Osteocyte (in vitro differentiated cells): ENCODE results near the gene RBM25. TPM values are rescaled to one million over a fixed set of nuclear protein-coding genes. Genes with fewer than 3 reads are reported as not detected.

Experiments used
- DNase-seq: peaks from one replicate; pipeline ENCODE4 v3.0.0; 2021; ENCODE audit warnings: mixed read lengths; ENCODE audit not compliant: unreplicated experiment; ENCODE audit errors: extremely low spot score
- H3K27ac Mint-ChIP-seq: one replicate; pipeline ENCODE4 v1.8.0; 2021; ENCODE audit warnings: mild to moderate bottlenecking, mixed read lengths; ENCODE audit not compliant: unreplicated experiment
- H3K27me3 Mint-ChIP-seq: one replicate; pipeline ENCODE4 v1.8.0; 2021; ENCODE audit warnings: mixed read lengths; ENCODE audit not compliant: unreplicated experiment
- H3K36me3 Mint-ChIP-seq: one replicate; pipeline ENCODE4 v1.8.0; 2021; ENCODE audit warnings: mixed read lengths; ENCODE audit not compliant: unreplicated experiment
- H3K4me1 Mint-ChIP-seq: one replicate; pipeline ENCODE4 v1.8.0; 2021; ENCODE audit warnings: mixed read lengths; ENCODE audit not compliant: unreplicated experiment
- H3K4me3 Mint-ChIP-seq: one replicate; pipeline ENCODE4 v1.8.0; 2021; ENCODE audit warnings: mild to moderate bottlenecking, moderate library complexity, mixed read lengths; ENCODE audit not compliant: unreplicated experiment
- H3K9me3 Mint-ChIP-seq: one replicate; pipeline ENCODE4 v1.8.0; 2021; ENCODE audit warnings: mixed read lengths; ENCODE audit not compliant: unreplicated experiment
- CTCF ChIP-seq: fragments of 200-600 bp; sonication (generic); IDR thresholded peaks from 2 replicates; pipeline ENCODE4 v1.5.0; 2021; ENCODE audit warnings: antibody characterized with exemption, mild to moderate bottlenecking, moderate library complexity
- total RNA-seq: library from RNA; stranded (reverse); gene quantifications from 2 replicates; pipeline ENCODE4 v1.2.1, GENCODE V29; 2021

RBM25 gene
- total RNA-seq, 1 donor from 2014 or later = 62.7 TPM

GRCh38 chr14:73105050-73105449 lies 46.7 kb downstream of the RBM25 start:
- Mint-ChIP-seq H3K36me3 (peaks cover 53% of the 10 kb centered on the region), H3K27ac (no peak overlapping the region), H3K27me3 (no peaks in the 10 kb centered on the region), H3K4me3 (no peak overlapping the region), H3K9me3 (no peaks in the 10 kb centered on the region), H3K4me1 (no peaks in the 10 kb centered on the region)
- DNase-seq = no peak
- no peak for TF ChIP-seq CTCF

- no peaks in the 10 kb centered on the region for H3K9me3 Mint-ChIP-seq
- H3K4me3 Mint-ChIP-seq = no peak overlapping the region
- DNase-seq = no peak
- H3K27me3 Mint-ChIP-seq = no peaks in the 10 kb centered on the region
- no peak for TF ChIP-seq CTCF
- H3K4me1 Mint-ChIP-seq = no peaks in the 10 kb centered on the region
- H3K36me3 Mint-ChIP-seq = peaks cover 49% of the 10 kb centered on the region
- no peak overlapping the region for H3K27ac Mint-ChIP-seq
Measured at GRCh38 chr14:73105727-73106126, 47.4 kb downstream of the RBM25 start.

- H3K27me3 Mint-ChIP-seq = no peaks in the 10 kb centered on the region
- H3K36me3 Mint-ChIP-seq = peaks cover 51% of the 10 kb centered on the region
- H3K4me1 Mint-ChIP-seq = no peaks in the 10 kb centered on the region
- no peak for TF ChIP-seq CTCF
- H3K27ac Mint-ChIP-seq = peak overlapping the region; percentile 1
- DNase-seq = no peak
- H3K9me3 Mint-ChIP-seq = no peaks in the 10 kb centered on the region
- no peak overlapping the region for H3K4me3 Mint-ChIP-seq
Measured at GRCh38 chr14:73116079-73116665, 57.8 kb downstream of the RBM25 start.

- Mint-ChIP-seq H3K36me3 (peaks cover 32% of the 10 kb centered on the region), H3K9me3 (no peaks in the 10 kb centered on the region), H3K4me3 (no peak overlapping the region), H3K27me3 (no peaks in the 10 kb centered on the region), H3K4me1 (no peaks in the 10 kb centered on the region), H3K27ac (no peak overlapping the region)
- peak; percentile 46 for DNase-seq
- TF ChIP-seq CTCF = no peak
Measured at GRCh38 chr14:73124180-73124894, 66.0 kb downstream of the RBM25 start.

- H3K36me3 Mint-ChIP-seq = peaks cover 23% of the 10 kb centered on the region
- H3K4me1 Mint-ChIP-seq = no peaks in the 10 kb centered on the region
- TF ChIP-seq CTCF = no peak
- H3K27me3 Mint-ChIP-seq = no peaks in the 10 kb centered on the region
- no peak overlapping the region for H3K4me3 Mint-ChIP-seq
- DNase-seq = peak; percentile 57
- no peaks in the 10 kb centered on the region for H3K9me3 Mint-ChIP-seq
- no peak overlapping the region for H3K27ac Mint-ChIP-seq
Measured at GRCh38 chr14:73125169-73125588, 66.8 kb downstream of the RBM25 start.
